ENCODE results near the gene DPEP2. TPM values are rescaled to one million over a fixed set of nuclear protein-coding genes. Genes with fewer than 3 reads are reported as not detected.

DPEP2 gene
- total and polyA plus RNA-seq, 10 of the 15 experiments (the other 5 are each of a cell fraction or from before 2014, with no cell fraction given): 0.04 to 4.0 (median 2.1) TPM

- TF ChIP-seq PBX3 (IDR thresholded peaks at IDR 0.05; ENCODE audit: insufficient replicate concordance, low read depth, low read length): no peak
- TF ChIP-seq NFXL1 (IDR thresholded peaks at IDR 0.05; ENCODE audit: borderline replicate concordance): peak; percentile 97
- TF ChIP-seq EED (IDR thresholded peaks at IDR 0.05; ENCODE audit: low read depth): peak; percentile 53
- no peak for TF ChIP-seq YBX1 (IDR thresholded peaks at IDR 0.05)
- TF ChIP-seq GATAD2B (conservative IDR thresholded peaks at IDR 0.05; ENCODE audit: low read depth): peak; percentile 86
- no peak for TF ChIP-seq NR2C1 (IDR thresholded peaks at IDR 0.05)
- no peak; the same call in 1 of the 2 replicates for TF ChIP-seq ZNF384 (IDR thresholded peaks at IDR 0.05; ENCODE audit: borderline replicate concordance, low read depth, low read length)
- peak; percentile 41 for TF ChIP-seq RUNX3 (IDR thresholded peaks at IDR 0.05; ENCODE audit: low read length)
- TF ChIP-seq CHD2 (IDR thresholded peaks at IDR 0.05; ENCODE audit: borderline replicate concordance, low read depth, low read length): no peak
- no peak for TF ChIP-seq MLLT1 (IDR thresholded peaks at IDR 0.05)
- TF ChIP-seq ZNF274 (IDR thresholded peaks at IDR 0.05; ENCODE audit: insufficient read depth, insufficient read length): no peak
- TF ChIP-seq STAT3 (IDR thresholded peaks at IDR 0.05; ENCODE audit: low read depth, low read length): no peak
- no peak for TF ChIP-seq ATF7 (IDR thresholded peaks at IDR 0.05; ENCODE audit: low read depth)
- TF ChIP-seq LARP7 (IDR thresholded peaks at IDR 0.05): peak; percentile 70; the same call in 1 of the 2 replicates
- TF ChIP-seq IRF5 (IDR thresholded peaks at IDR 0.05; ENCODE audit: borderline replicate concordance): no peak
- peak; percentile 70 for TF ChIP-seq POLR2A (IDR thresholded peaks at IDR 0.05; ENCODE audit: low read depth, low read length)
- TF ChIP-seq CEBPB (IDR thresholded peaks at IDR 0.05; ENCODE audit: borderline replicate concordance in 1 of 2, low read depth in 2 of 2, low read length in 2 of 2): no peak
- TF ChIP-seq CBFB (IDR thresholded peaks at IDR 0.05; ENCODE audit: low read depth): no peak; the same call in 1 of the 2 replicates
- peak; percentile 55; the same call in 1 of the 2 replicates for TF ChIP-seq JUND (IDR thresholded peaks at IDR 0.05; ENCODE audit: low read depth, low read length)
- TF ChIP-seq POU2F2 (IDR thresholded peaks at IDR 0.05; ENCODE audit: borderline replicate concordance, low read depth, low read length): no peak
Observed at GRCh38 chr16:67993207-67994039, 5.9 kb downstream of the DPEP2 start (continued).

Data from GM12878 (cell line).